IMR-90 (cell line): ENCODE results near the gene ARHGAP10. TPM values are rescaled to one million over a fixed set of nuclear protein-coding genes. Genes with fewer than 3 reads are reported as not detected.

Source experiments
- ATAC-seq: fragments of 200-7000 bp; cut with Tn5 transposase; 2 replicates; pipeline ENCODE4 v1.9.1; 2020; ENCODE audit warnings: low read depth, mild to moderate bottlenecking, moderate library complexity
- BruUV-seq: library from RNA; stranded (reverse); fragments of 400-500 nt; replicated peaks from 2 replicates; lab custom pipeline; 2021; lab: Mats Ljungman, UMichigan
- CTCF ChIA-PET: fragments of 300-600 bp; formaldehyde crosslinking; extraction: SDS; loops from one replicate; lab custom pipeline; 2021; ENCODE audit warnings: antibody characterized with exemption; lab: Yijun Ruan, JAX
- POLR2A ChIA-PET: fragments of 300-600 bp; sonication (Branson Sonifier 250); formaldehyde crosslinking; loops from one replicate; lab custom pipeline; 2022; ENCODE audit warnings: antibody characterized with exemption; ENCODE audit not compliant: unreplicated experiment; lab: Charles Lee
- DNase-seq: peaks from one replicate; pipeline ENCODE4 v3.0.0; 2013
- H2AFZ ChIP-seq: replicated peaks from 2 replicates; pipeline ENCODE3; 2013; ENCODE audit warnings: low read length, mild to moderate bottlenecking; ENCODE audit not compliant: poor library complexity
- H2AK5ac ChIP-seq: 2 replicates; pipeline ENCODE4 v1.6.1; 2013; ENCODE audit warnings: low read depth, low read length, inconsistent platforms
- H2AK9ac ChIP-seq: replicated peaks from 2 replicates; pipeline ENCODE3; 2013; ENCODE audit warnings: mild to moderate bottlenecking, low read depth, low read length, moderate library complexity; ENCODE audit not compliant: poor library complexity
- H2BK120ac ChIP-seq: 2 replicates; pipeline ENCODE4 v1.6.1; 2013; ENCODE audit warnings: low read depth, low read length, inconsistent platforms
- H2BK15ac ChIP-seq: 3 replicates; pipeline ENCODE4 v1.6.1; 2013; ENCODE audit warnings: low read depth, low read length, inconsistent platforms
- H2BK20ac ChIP-seq: 2 replicates; pipeline ENCODE4 v1.6.1; 2013; ENCODE audit warnings: low read depth, mild to moderate bottlenecking, inconsistent platforms, low read length, moderate library complexity
- H2BK5ac ChIP-seq: 2 replicates; pipeline ENCODE4 v1.6.1; 2013; ENCODE audit warnings: mild to moderate bottlenecking, low read depth, low read length, inconsistent platforms; ENCODE audit not compliant: poor library complexity, severe bottlenecking
- H3K14ac ChIP-seq: replicated peaks from 2 replicates; pipeline ENCODE4 v1.6.1; 2013; ENCODE audit warnings: low read depth, low read length, inconsistent platforms
- H3K18ac ChIP-seq: 2 replicates; pipeline ENCODE4 v1.6.1; 2013; ENCODE audit warnings: low read depth, low read length, control low read depth
- H3K23ac ChIP-seq: 2 replicates; pipeline ENCODE4 v1.6.1; 2013; ENCODE audit warnings: low read depth, low read length, inconsistent platforms
- H3K27ac ChIP-seq: 2 replicates; pipeline ENCODE4 v1.5.1; 2013; ENCODE audit warnings: mild to moderate bottlenecking, control low read depth, low read length; ENCODE audit not compliant: insufficient read depth
- H3K27me3 ChIP-seq: 2 replicates; pipeline ENCODE4 v1.6.1; 2013; ENCODE audit warnings: low read length; ENCODE audit not compliant: control insufficient read depth, insufficient read depth
- H3K36me3 ChIP-seq: 2 replicates; pipeline ENCODE4 v1.6.1; 2013; ENCODE audit warnings: low read length, mixed read lengths; ENCODE audit not compliant: control insufficient read depth, insufficient read depth
- H3K4ac ChIP-seq: 2 replicates; pipeline ENCODE4 v1.6.1; 2013; ENCODE audit warnings: low read depth, low read length, inconsistent platforms
- H3K4me1 ChIP-seq: 2 replicates; pipeline ENCODE4 v1.6.1; 2013; ENCODE audit warnings: low read length, mixed read lengths; ENCODE audit not compliant: control insufficient read depth, insufficient read depth
- H3K4me2 ChIP-seq: 2 replicates; pipeline ENCODE4 v1.6.1; 2013; ENCODE audit warnings: low read depth, mild to moderate bottlenecking, control low read depth, low read length, moderate library complexity
- H3K4me3 ChIP-seq: 2 replicates; pipeline ENCODE4 v1.5.1; 2013; ENCODE audit warnings: low read depth, mild to moderate bottlenecking, control low read depth, low read length, moderate library complexity; ENCODE audit not compliant: insufficient read depth
- H3K56ac ChIP-seq: 2 replicates; pipeline ENCODE4 v1.6.1; 2013; ENCODE audit warnings: low read length, inconsistent platforms; ENCODE audit not compliant: insufficient read depth; ENCODE audit errors: extremely low read depth
- H3K79me1 ChIP-seq, 2 experiments: 2 replicates each; pipeline ENCODE4 v1.6.1; 2013; ENCODE audit warnings: low read length in 2 of 2, inconsistent platforms in 1 of 2, low read depth in 1 of 2
- H3K9ac ChIP-seq: 2 replicates; pipeline ENCODE4 v1.6.1; 2013; ENCODE audit warnings: low read depth, low read length, control low read depth
- H3K9me1 ChIP-seq: 2 replicates; pipeline ENCODE4 v1.6.1; 2013; ENCODE audit warnings: low read length, inconsistent platforms; ENCODE audit not compliant: insufficient read depth
- H3K9me3 ChIP-seq: 2 replicates; pipeline ENCODE4 v1.6.1; 2013; ENCODE audit warnings: low read length; ENCODE audit not compliant: control insufficient read depth, insufficient read depth
- H4K20me1 ChIP-seq: 2 replicates; pipeline ENCODE4 v1.6.1; 2013; ENCODE audit warnings: low read length, inconsistent platforms; ENCODE audit not compliant: insufficient read depth
- H4K5ac ChIP-seq: 2 replicates; pipeline ENCODE4 v1.6.1; 2013; ENCODE audit warnings: mild to moderate bottlenecking, low read depth, low read length, control low read depth
- H4K8ac ChIP-seq, 2 experiments: 2 replicates each; pipeline ENCODE4 v1.6.1; 2013; ENCODE audit warnings: low read depth in 2 of 2, low read length in 2 of 2, control low read depth in 1 of 2, inconsistent platforms in 1 of 2
- H4K91ac ChIP-seq: 2 replicates; pipeline ENCODE4 v1.6.1; 2013; ENCODE audit warnings: low read depth, low read length, inconsistent platforms; ENCODE audit not compliant: insufficient read depth
- BHLHE40 ChIP-seq: fragments of 150-350 bp; IDR thresholded peaks from 2 replicates; pipeline ENCODE4 v1.6.1; 2016; ENCODE audit warnings: mild to moderate bottlenecking, low read depth, low read length
- CEBPB ChIP-seq: IDR thresholded peaks from 2 replicates; pipeline ENCODE4 v1.6.1; 2012; ENCODE audit warnings: low read depth, low read length, improper control_type of control experiment
- CHD1 ChIP-seq: IDR thresholded peaks from 2 replicates; pipeline ENCODE4 v1.6.1; 2012; ENCODE audit warnings: low read depth, low read length, improper control_type of control experiment
- CTCF ChIP-seq: conservative IDR thresholded peaks from 2 replicates; pipeline ENCODE4 v1.5.1; 2012; ENCODE audit warnings: mild to moderate bottlenecking, low read depth, low read length, improper control_type of control experiment
- FOS ChIP-seq: fragments of 150-350 bp; IDR thresholded peaks from 2 replicates; pipeline ENCODE4 v1.6.1; 2016; ENCODE audit warnings: low read depth, low read length
- MAFK ChIP-seq: IDR thresholded peaks from 2 replicates; pipeline ENCODE4 v1.6.1; 2012; ENCODE audit warnings: low read depth, low read length, improper control_type of control experiment
- POLR2A ChIP-seq: IDR thresholded peaks from 2 replicates; pipeline ENCODE4 v1.6.1; 2012; ENCODE audit warnings: mild to moderate bottlenecking, low read depth, low read length
- RCOR1 ChIP-seq: IDR thresholded peaks from 2 replicates; pipeline ENCODE4 v1.6.1; 2012; ENCODE audit warnings: mild to moderate bottlenecking, low read length, improper control_type of control experiment; ENCODE audit not compliant: insufficient replicate concordance
- RFX5 ChIP-seq: IDR thresholded peaks from 2 replicates; pipeline ENCODE4 v1.8.0; 2012; ENCODE audit warnings: low read depth, mild to moderate bottlenecking, low read length, moderate library complexity
- SMC3 ChIP-seq: fragments of 150-350 bp; IDR thresholded peaks from 2 replicates; pipeline ENCODE4 v1.6.1; 2016; ENCODE audit warnings: low read depth, mild to moderate bottlenecking, antibody characterized with exemption, low read length, moderate library complexity
- WGBS, 2 experiments: methylation state at CpG; one replicate each; pipeline versions ENCODE4 v1.1.5 to v1.1.7; 2013; ENCODE audit warnings: missing lambda C conversion rate in 2 of 2; ENCODE audit not compliant: insufficient read length in 1 of 2; ENCODE audit errors: extremely low coverage in 2 of 2; 5-methylcytosine and 5-hydroxymethylcytosine counted together
- dilution Hi-C: fragments of 300-500 bp; cut with HindIII; formaldehyde crosslinking; loops from one replicate; pipeline ENCODE4 v1.14.3; 2018; ENCODE audit warnings: low sequenced_read_pairs; ENCODE audit not compliant: unreplicated experiment
- in situ Hi-C: fragments of 300-500 bp; cut with MboI; formaldehyde crosslinking; loops from 3 replicates; pipeline ENCODE4 v1.14.3; 2019; ENCODE audit warnings: low sequenced_read_pairs, inconsistent platforms, mixed read lengths
- intact Hi-C: fragments of 100-400 bp; cut with micrococcal nuclease; formaldehyde crosslinking; loops from 2 replicates; pipeline ENCODE4 v1.10.0; 2022
- polyA plus RNA-seq, 3 experiments: library from polyadenylated mRNA; depleted of rRNA; stranded (reverse); fragments of >200 nt; gene quantifications; 2 replicates each; pipeline ENCODE4 v1.2.3, GENCODE V29; 2012; ENCODE audit warnings: low replicate concordance in 1 of 3
- total RNA-seq: library from RNA; depleted of rRNA; stranded (reverse); fragments of >200 nt; gene quantifications from 2 replicates; pipeline ENCODE4 v1.2.3, GENCODE V29; 2012

The ARHGAP10 gene
- total and polyA plus RNA-seq, 2 of the 4 experiments (the other 2 are of a cell fraction) = 27.1 to 29.4 TPM

- no peak overlapping the region for H3K4me2 ChIP-seq
- DNase-seq (no peak), ATAC-seq (no peak)
- intact Hi-C loops = no loop called here
- no peak overlapping the region for H3K18ac ChIP-seq
- whole genome bisulfite sequencing, 2 experiments = no CpG with 5 or more reads among the region's 3 CpGs
- H2AK5ac ChIP-seq = no peak overlapping the region
- no peaks in the 10 kb centered on the region for H3K79me1 ChIP-seq
- H3K27me3 ChIP-seq = peaks cover 6% of the 10 kb centered on the region; the same call in 1 of the 2 replicates
- H3K9ac ChIP-seq = no peak overlapping the region
- H3K36me3 ChIP-seq = no peaks in the 10 kb centered on the region
- no peak overlapping the region for H2BK20ac ChIP-seq
- no peak overlapping the region for H4K5ac ChIP-seq
- H3K56ac ChIP-seq = no peak overlapping the region
- H2AFZ ChIP-seq = no peak overlapping the region
- CTCF ChIA-PET = interaction anchor here (1.4 kb wide), 1 partner anchor 174 kb away, joined by 4 read pairs; no protein-coding TSS in a partner anchor
- H2BK120ac ChIP-seq = no peak overlapping the region
- no peaks in the 10 kb centered on the region for H3K4me1 ChIP-seq
- no peak overlapping the region for H3K4ac ChIP-seq
- no peak overlapping the region for H2BK5ac ChIP-seq
- H3K9me1 ChIP-seq = no peaks in the 10 kb centered on the region
- no peak overlapping the region for H3K27ac ChIP-seq
- H3K4me3 ChIP-seq = no peak overlapping the region
- no peak overlapping the region for H3K14ac ChIP-seq
- TF ChIP-seq CHD1 (no peak), CEBPB (no peak), FOS (no peak), RCOR1 (no peak), BHLHE40 (no peak), MAFK (no peak), POLR2A (no peak), CTCF (no peak), RFX5 (no peak), SMC3 (no peak)
- H4K20me1 ChIP-seq = no peaks in the 10 kb centered on the region
- no peak overlapping the region for H4K91ac ChIP-seq
- H3K9me3 ChIP-seq = no peaks in the 10 kb centered on the region
- H3K23ac ChIP-seq = no peak overlapping the region
- no TSS peak for BruUV-seq
- POLR2A ChIA-PET = no interaction called here
- dilution Hi-C loops = no loop called here
- H2BK15ac ChIP-seq = no peak overlapping the region
- in situ Hi-C loops = no loop called here
- H4K8ac ChIP-seq = no peak overlapping the region
- no peak overlapping the region for H2AK9ac ChIP-seq
Observed at GRCh38 chr4:147693218-147693617, 38.7 kb upstream of the ARHGAP10 start.
